Measurements from ENCODE around the gene PTGES2.
"Not testable (repeated sequence)": the region's sequence is repeated elsewhere in the genome, so short reads cannot be mapped to it uniquely, and the experiment has no call there.

Gene PTGES2

GRCh38 chr9:128117613-128118471, 9.7 kb downstream of the PTGES2 start:
- in situ Hi-C loops (cut with MboI; ENCODE audit: low pct_unique_long_range_greater_than_20kb, low sequenced_read_pairs, unreplicated experiment): no loop called here
- TF ChIP-seq CTCF (IDR thresholded peaks at IDR 0.05; ENCODE audit: extremely low read depth, insufficient read depth, missing control alignments): peak; percentile 100
- DNase-seq (ENCODE audit: low spot score): peak; percentile 95

- DNase-seq (ENCODE audit: low spot score): no peak
- in situ Hi-C loops (cut with MboI; ENCODE audit: low pct_unique_long_range_greater_than_20kb, low sequenced_read_pairs, unreplicated experiment): no loop called here
- no peak for TF ChIP-seq CTCF (IDR thresholded peaks at IDR 0.05; ENCODE audit: extremely low read depth, insufficient read depth, missing control alignments)
These were observed 11.1 kb downstream of the PTGES2 start for GRCh38 chr9:128116104-128117083.

GRCh38 chr9:128115187-128116103, 12.1 kb downstream of the PTGES2 start:
- peak; percentile 78 for DNase-seq (ENCODE audit: low spot score)
- TF ChIP-seq CTCF (IDR thresholded peaks at IDR 0.05; ENCODE audit: extremely low read depth, insufficient read depth, missing control alignments): no peak

GRCh38 chr9:128114326-128115186, 13.0 kb downstream of the PTGES2 start:
- TF ChIP-seq CTCF (IDR thresholded peaks at IDR 0.05; ENCODE audit: extremely low read depth, insufficient read depth, missing control alignments): no peak
- in situ Hi-C loops (cut with MboI; ENCODE audit: low pct_unique_long_range_greater_than_20kb, low sequenced_read_pairs, unreplicated experiment): no loop called here
- no peak for DNase-seq (ENCODE audit: low spot score)

More at GRCh38 chr9:128115187-128116103, 12.1 kb downstream of the PTGES2 start:
- in situ Hi-C loops (cut with MboI; ENCODE audit: low pct_unique_long_range_greater_than_20kb, low sequenced_read_pairs, unreplicated experiment): no loop called here

- in situ Hi-C loops (cut with MboI; ENCODE audit: low pct_unique_long_range_greater_than_20kb, low sequenced_read_pairs, unreplicated experiment): no loop called here
- no peak for DNase-seq (ENCODE audit: low spot score)
- no peak for TF ChIP-seq CTCF (IDR thresholded peaks at IDR 0.05; ENCODE audit: extremely low read depth, insufficient read depth, missing control alignments)
These were observed 13.8 kb downstream of the PTGES2 start for GRCh38 chr9:128113526-128114325.

GRCh38 chr9:128111726-128112125, 15.8 kb downstream of the PTGES2 start:
- DNase-seq (ENCODE audit: low spot score); in situ Hi-C loops (cut with MboI; ENCODE audit: low pct_unique_long_range_greater_than_20kb, low sequenced_read_pairs, unreplicated experiment): not testable (repeated sequence)

Data from GM13977 (cell line).